K562 (cell line): Measurements from ENCODE around the gene GLRX3. TPM values are rescaled to one million over a fixed set of nuclear protein-coding genes. Genes with fewer than 3 reads are reported as not detected.
"Not testable (repeated sequence)": the region's sequence is repeated elsewhere in the genome, so short reads cannot be mapped to it uniquely, and the experiment has no call there.

Experiments used
- ATAC-seq: fragments of 200-7000 bp; cut with Tn5 transposase; 3 replicates; pipeline ENCODE4 v1.9.1; 2020; ENCODE audit warnings: moderate library complexity
- BruUV-seq: library from RNA; stranded (reverse); fragments of 400-500 nt; replicated peaks from 2 replicates; lab custom pipeline; 2021; lab: Mats Ljungman, UMichigan
- CTCF ChIA-PET: fragments of 300-600 bp; formaldehyde crosslinking; extraction: SDS; loops from one replicate; lab custom pipeline; 2021; ENCODE audit warnings: low intra/inter-chr PET ratio; lab: Yijun Ruan, JAX
- POLR2A ChIA-PET: fragments of 300-600, 350-650 bp; sonication (Branson Sonifier 250); formaldehyde crosslinking; extraction: SDS; loops from one replicate; lab custom pipeline; 2021; ENCODE audit warnings: antibody characterized with exemption, inconsistent platforms; lab: Yijun Ruan, JAX
- DNase-seq, 4 experiments: peaks; one replicate each; pipeline versions ENCODE4 v3.0.0 to v3.0.0-alpha.2; 2011 to 2018; ENCODE audit warnings: low spot score in 3 of 4, mixed read lengths in 3 of 4; ENCODE audit errors: extremely low read depth in 1 of 4
- FAIRE-seq: peaks from 2 replicates; lab custom pipeline; 2011; peaks lifted over from hg19 to GRCh38; lab: Jason Lieb, UNC
- H2AFZ ChIP-seq: 2 replicates; pipeline ENCODE4 v1.6.0; 2011; ENCODE audit warnings: low read depth, low read length, control low read depth, inconsistent platforms
- H3K27ac ChIP-seq: fragments of 200-600 bp; 3 replicates; pipeline ENCODE4 v1.8.0; 2011; ENCODE audit warnings: low read depth, mild to moderate bottlenecking, control low read depth, inconsistent platforms, low read length, moderate library complexity, mixed read lengths; ENCODE audit errors: extremely low read depth
- H3K27me3 ChIP-seq, 2 experiments: fragments of 300-600 bp in 1 of 2; 2 replicates in 1 of 2; 3 replicates in 1 of 2; pipeline versions ENCODE4 v1.6.0 to v1.8.0; 2011; ENCODE audit warnings: inconsistent platforms in 2 of 2, low read length in 2 of 2, mild to moderate bottlenecking in 1 of 2, mixed read lengths in 1 of 2, moderate library complexity in 1 of 2; ENCODE audit not compliant: control insufficient read depth in 2 of 2, insufficient read depth in 2 of 2
- H3K36me3 ChIP-seq: fragments of 300-600 bp; 3 replicates; pipeline ENCODE4 v1.8.0; 2011; ENCODE audit warnings: mild to moderate bottlenecking, low read length, inconsistent platforms; ENCODE audit not compliant: control insufficient read depth, insufficient read depth
- H3K4me1 ChIP-seq, 2 experiments: fragments of 200-600 bp in 1 of 2; replicated peaks in 1 of 2; 2 replicates in 1 of 2; 3 replicates in 1 of 2; pipeline versions ENCODE4 v1.5.1 to v1.8.0; 2011; ENCODE audit warnings: inconsistent platforms in 2 of 2, low read length in 2 of 2, mild to moderate bottlenecking in 1 of 2, mixed read lengths in 1 of 2, moderate library complexity in 1 of 2; ENCODE audit not compliant: control insufficient read depth in 2 of 2, insufficient read depth in 2 of 2
- H3K4me2 ChIP-seq: 2 replicates; pipeline ENCODE4 v1.6.1; 2011; ENCODE audit warnings: low read length, control low read depth, inconsistent platforms, mixed read lengths; ENCODE audit not compliant: insufficient read depth
- H3K4me3 ChIP-seq: fragments of 200-600 bp; sonication (generic), shearing (Covaris generic); 2 replicates; pipeline ENCODE4 v1.5.1; 2016; ENCODE audit warnings: control low read depth, inconsistent platforms
- H3K79me2 ChIP-seq: fragments of 200-600 bp; 3 replicates; pipeline ENCODE4 v1.8.0; 2011; ENCODE audit warnings: low read length, inconsistent platforms; ENCODE audit not compliant: control insufficient read depth, insufficient read depth
- H3K9ac ChIP-seq, 2 experiments: 2 replicates each; pipeline versions ENCODE4 v1.6.0 to v1.6.1; 2011; ENCODE audit warnings: low read depth in 2 of 2, low read length in 2 of 2, control low read depth in 1 of 2, inconsistent platforms in 1 of 2, mild to moderate bottlenecking in 1 of 2, mixed read lengths in 1 of 2; ENCODE audit not compliant: insufficient read depth in 1 of 2
- H3K9me1 ChIP-seq: one replicate; pipeline ENCODE4 v1.6.0; 2011; ENCODE audit warnings: inconsistent platforms, mild to moderate bottlenecking, low read length, moderate library complexity; ENCODE audit not compliant: control insufficient read depth, insufficient read depth
- H3K9me3 ChIP-seq: replicated peaks from 2 replicates; pipeline ENCODE4 v1.5.1; 2011; ENCODE audit warnings: low read depth, low read length, inconsistent platforms; ENCODE audit not compliant: control insufficient read depth, insufficient read depth
- H4K20me1 ChIP-seq: replicated peaks from 2 replicates; pipeline ENCODE4 v1.6.1; 2011; ENCODE audit warnings: low read length, inconsistent platforms, mixed read lengths; ENCODE audit not compliant: control insufficient read depth, insufficient read depth
- BDP1 ChIP-seq: IDR thresholded peaks from 3 replicates; pipeline ENCODE4 v1.6.1; 2011; ENCODE audit not compliant: insufficient read length, insufficient read depth
- E2F3 ChIP-seq: fragments of 250-450 bp; sonication (Bioruptor Pico); IDR thresholded peaks from 2 replicates; pipeline ENCODE4 v1.4.0; 2020; ENCODE audit warnings: mild to moderate bottlenecking
- KAT2B ChIP-seq: IDR thresholded peaks from one replicate; pipeline ENCODE4 v1.6.1; 2012; ENCODE audit warnings: low read depth, mild to moderate bottlenecking, control low read depth, inconsistent platforms, low read length, moderate library complexity
- KAT7 ChIP-seq: sonication (generic); formaldehyde crosslinking; IDR thresholded peaks from 2 replicates; pipeline ENCODE4 v1.8.0; 2022; ENCODE audit warnings: missing genetic modification reagents, mild to moderate bottlenecking, borderline replicate concordance
- KHSRP ChIP-seq: fragments of 450-650 bp; IDR thresholded peaks from 2 replicates; pipeline ENCODE4 v1.6.1; 2017
- NFYB ChIP-seq: IDR thresholded peaks from 2 replicates; pipeline ENCODE4 v1.6.1; 2011; ENCODE audit warnings: mild to moderate bottlenecking, moderate library complexity; ENCODE audit not compliant: insufficient read length; ENCODE audit errors: extremely low read depth
- ZNF184 ChIP-seq: sonication (generic); formaldehyde crosslinking; IDR thresholded peaks from 2 replicates; pipeline ENCODE4 v1.5.0; 2020; ENCODE audit warnings: missing genetic modification reagents
- WGBS: fragments of 100-300 bp; shearing (Covaris generic); methylation state at CpG from one replicate; pipeline ENCODE4 v1.1.6; 2016; ENCODE audit warnings: low coverage, mixed read lengths; ENCODE audit not compliant: insufficient coverage; ENCODE audit errors: missing lambda C conversion rate; 5-methylcytosine and 5-hydroxymethylcytosine counted together
- in situ Hi-C: fragments of 300-500 bp; cut with MboI; formaldehyde crosslinking; loops from 4 replicates; pipeline ENCODE4 v1.15.0; 2018; ENCODE audit warnings: inconsistent platforms, mixed read lengths
- intact Hi-C: fragments of 100-400 bp; cut with micrococcal nuclease; formaldehyde crosslinking; loops from 2 replicates; pipeline ENCODE4 v1.14.2; 2022
- polyA plus RNA-seq, 8 experiments: library from polyadenylated mRNA; depleted of rRNA in 4 of 8; stranded (reverse) in 5 of 8; unstranded in 3 of 8; fragments of >200 nt; fragmentation: Nextera tagmentation in 2 of 8; fragmentation: Illumina TruSeq in 1 of 8; extraction: Ambion mirVana in 2 of 8; extraction: Trizol in 1 of 8; gene quantifications; 2 replicates each; pipeline versions ENCODE4 v1.2.1 to v1.2.3, GENCODE V29; 2011 to 2014; ENCODE audit warnings: inconsistent platforms in 1 of 8, missing spikeins in 1 of 8
- total RNA-seq, 7 experiments: library from RNA; depleted of rRNA in 6 of 7; stranded (reverse); fragments of >200 nt in 6 of 7; fragmentation: Illumina TruSeq in 2 of 7; extraction: Trizol in 2 of 7; gene quantifications; 2 replicates each; pipeline versions ENCODE4 v1.2.1 to v1.2.3, GENCODE V29; 2011 to 2021; ENCODE audit warnings: low replicate concordance in 1 of 7
- TF ChIP-seq, protein P1 (sequence below), 3 experiments: IDR thresholded peaks in 2 of 3; conservative IDR thresholded peaks in 1 of 3; 2 replicates each; pipeline ENCODE4 v1.5.1; 2011 to 2012; ENCODE audit warnings: low read length in 3 of 3, mild to moderate bottlenecking in 3 of 3, control low read depth in 2 of 3, improper control_type of control experiment in 1 of 3, inconsistent platforms in 1 of 3, low read depth in 1 of 3, mixed read lengths in 1 of 3, moderate library complexity in 1 of 3; ENCODE audit not compliant: insufficient read depth in 2 of 3
- TF ChIP-seq, protein P2 (sequence below): fragments of 450-650 bp; IDR thresholded peaks from 2 replicates; pipeline ENCODE4 v1.6.1; 2014; ENCODE audit warnings: low read depth, mild to moderate bottlenecking, moderate library complexity, borderline replicate concordance

The GLRX3 gene
- total and polyA plus RNA-seq, 9 of the 15 experiments (the other 6 are each of a cell fraction or from before 2014, with no cell fraction given) = 115 to 190 (median 169) TPM

GRCh38 chr10:130105724-130106123, 30.5 kb upstream of the GLRX3 start:
- no peak overlapping the region for H3K27ac ChIP-seq
- H3K9ac ChIP-seq = no peak overlapping the region
- ATAC-seq (no peak), DNase-seq (no peak), FAIRE-seq (no peak)
- TF ChIP-seq BDP1 (no peak), ZNF184 (CRISPR knock-in tag) (no peak), KHSRP (no peak), E2F3 (no peak), NFYB (no peak), KAT7 (no peak), KAT2B (no peak)
- TF ChIP-seq, protein P1, sequence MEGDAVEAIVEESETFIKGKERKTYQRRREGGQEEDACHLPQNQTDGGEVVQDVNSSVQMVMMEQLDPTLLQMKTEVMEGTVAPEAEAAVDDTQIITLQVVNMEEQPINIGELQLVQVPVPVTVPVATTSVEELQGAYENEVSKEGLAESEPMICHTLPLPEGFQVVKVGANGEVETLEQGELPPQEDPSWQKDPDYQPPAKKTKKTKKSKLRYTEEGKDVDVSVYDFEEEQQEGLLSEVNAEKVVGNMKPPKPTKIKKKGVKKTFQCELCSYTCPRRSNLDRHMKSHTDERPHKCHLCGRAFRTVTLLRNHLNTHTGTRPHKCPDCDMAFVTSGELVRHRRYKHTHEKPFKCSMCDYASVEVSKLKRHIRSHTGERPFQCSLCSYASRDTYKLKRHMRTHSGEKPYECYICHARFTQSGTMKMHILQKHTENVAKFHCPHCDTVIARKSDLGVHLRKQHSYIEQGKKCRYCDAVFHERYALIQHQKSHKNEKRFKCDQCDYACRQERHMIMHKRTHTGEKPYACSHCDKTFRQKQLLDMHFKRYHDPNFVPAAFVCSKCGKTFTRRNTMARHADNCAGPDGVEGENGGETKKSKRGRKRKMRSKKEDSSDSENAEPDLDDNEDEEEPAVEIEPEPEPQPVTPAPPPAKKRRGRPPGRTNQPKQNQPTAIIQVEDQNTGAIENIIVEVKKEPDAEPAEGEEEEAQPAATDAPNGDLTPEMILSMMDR (IDR thresholded peaks at IDR 0.05 in 2 of 3, conservative IDR thresholded peaks at IDR 0.05 in 1 of 3; ENCODE audit: insufficient read depth in 2 of 3, low read depth in 1 of 3, low read length in 3 of 3) = no peak
- TF ChIP-seq, protein P2, sequence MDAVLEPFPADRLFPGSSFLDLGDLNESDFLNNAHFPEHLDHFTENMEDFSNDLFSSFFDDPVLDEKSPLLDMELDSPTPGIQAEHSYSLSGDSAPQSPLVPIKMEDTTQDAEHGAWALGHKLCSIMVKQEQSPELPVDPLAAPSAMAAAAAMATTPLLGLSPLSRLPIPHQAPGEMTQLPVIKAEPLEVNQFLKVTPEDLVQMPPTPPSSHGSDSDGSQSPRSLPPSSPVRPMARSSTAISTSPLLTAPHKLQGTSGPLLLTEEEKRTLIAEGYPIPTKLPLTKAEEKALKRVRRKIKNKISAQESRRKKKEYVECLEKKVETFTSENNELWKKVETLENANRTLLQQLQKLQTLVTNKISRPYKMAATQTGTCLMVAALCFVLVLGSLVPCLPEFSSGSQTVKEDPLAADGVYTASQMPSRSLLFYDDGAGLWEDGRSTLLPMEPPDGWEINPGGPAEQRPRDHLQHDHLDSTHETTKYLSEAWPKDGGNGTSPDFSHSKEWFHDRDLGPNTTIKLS = no peak
- no peaks in the 10 kb centered on the region for H3K36me3 ChIP-seq
- H3K4me3 ChIP-seq = no peak overlapping the region
- 85% methylated on average over 6 of the region's 24 CpGs for WGBS
- no peaks in the 10 kb centered on the region for H4K20me1 ChIP-seq
- no peaks in the 10 kb centered on the region for H3K27me3 ChIP-seq
- BruUV-seq = no TSS peak
- ChIA-PET POLR2A (no interaction called here), CTCF (no interaction called here)
- H3K9me3 ChIP-seq = no peaks in the 10 kb centered on the region
- peaks cover 6 to 18% of the 10 kb centered on the region in 2 experiments; a peak in 3 of 5 replicates for H3K4me1 ChIP-seq
- intact Hi-C loops (loop anchor here (10.0 kb wide), 1 partner anchor 69 kb away; no protein-coding TSS in a partner anchor), in situ Hi-C loops (loop anchor here (25.0 kb wide), 1 partner anchor 1518 kb away; no protein-coding TSS in a partner anchor)
- H3K9me1 ChIP-seq = peaks cover 4% of the 10 kb centered on the region
- no peak overlapping the region for H3K4me2 ChIP-seq
- peaks cover 13% of the 10 kb centered on the region; the same call in 2 of the 3 replicates for H3K79me2 ChIP-seq
- no peak overlapping the region for H2AFZ ChIP-seq

- in situ Hi-C loops (loop anchor here (25.0 kb wide), 1 partner anchor 1521 kb away; no protein-coding TSS in a partner anchor), intact Hi-C loops (loop anchor here (10.0 kb wide), 1 partner anchor 67 kb away; no protein-coding TSS in a partner anchor)
- FAIRE-seq, H2AFZ ChIP-seq, H3K9me1 ChIP-seq, H3K4me3 ChIP-seq, H3K9ac ChIP-seq, H3K9me3 ChIP-seq, CTCF ChIA-PET, BruUV-seq, DNase-seq, H3K4me2 ChIP-seq, H3K36me3 ChIP-seq, H4K20me1 ChIP-seq, ATAC-seq, POLR2A ChIA-PET, H3K27me3 ChIP-seq, H3K27ac ChIP-seq: not testable (repeated sequence)
- peaks cover 13% of the 10 kb centered on the region; the same call in 2 of the 3 replicates for H3K79me2 ChIP-seq
- peaks cover 6 to 24% of the 10 kb centered on the region in 2 experiments; a peak in 3 of 5 replicates for H3K4me1 ChIP-seq
- WGBS = 92% methylated on average over 3 of the region's 8 CpGs
Measured at GRCh38 chr10:130108146-130108545, 28.0 kb upstream of the GLRX3 start.
